SK-N-SH (cell line): ENCODE data around the gene CD244. TPM values are rescaled to one million over a fixed set of nuclear protein-coding genes. Genes with fewer than 3 reads are reported as not detected.

Source experiments
- CTCF ChIA-PET: fragments of 300-600, 350-600 bp; formaldehyde crosslinking; extraction: SDS; loops from one replicate; lab custom pipeline; 2021; lab: Yijun Ruan, JAX
- POLR2A ChIA-PET: fragments of 350-600 bp; sonication (Branson Sonifier 250); formaldehyde crosslinking; extraction: SDS; loops from one replicate; lab custom pipeline; 2020; ENCODE audit warnings: antibody characterized with exemption, inconsistent platforms; lab: Yijun Ruan, JAX
- DNase-seq: peaks from one replicate; pipeline ENCODE4 v3.0.0; 2012
- H2AFZ ChIP-seq: fragments of 200-600 bp; sonication (generic); 2 replicates; pipeline ENCODE4 v1.8.1; 2016; ENCODE audit warnings: antibody characterized with exemption, mild to moderate bottlenecking, low read depth
- H3F3A ChIP-seq: fragments of 200-600 bp; sonication (generic); replicated peaks from 2 replicates; pipeline ENCODE3; 2016; ENCODE audit warnings: antibody characterized with exemption, mild to moderate bottlenecking; ENCODE audit not compliant: insufficient read depth
- H3K27ac ChIP-seq, 2 experiments: fragments of 200-500 bp in 1 of 2; fragments of 200-600 bp in 1 of 2; sonication (Bioruptor generic) in 1 of 2; sonication (generic), shearing (Covaris generic) in 1 of 2; 2 replicates each; pipeline versions ENCODE4 v1.5.1 to v1.6.1; 2014 to 2016; ENCODE audit warnings: low read depth in 2 of 2, inconsistent platforms in 1 of 2, low read length in 1 of 2, mild to moderate bottlenecking in 1 of 2, mixed read lengths in 1 of 2
- H3K27me3 ChIP-seq: fragments of 200-600 bp; sonication (generic), shearing (Covaris generic); 2 replicates; pipeline ENCODE4 v1.6.1; 2016; ENCODE audit warnings: mixed run types; ENCODE audit not compliant: insufficient read depth
- H3K36me3 ChIP-seq, 2 experiments: fragments of 200-500 bp in 1 of 2; fragments of 200-600 bp in 1 of 2; sonication (Bioruptor generic) in 1 of 2; sonication (generic) in 1 of 2; replicated peaks in 1 of 2; 2 replicates each; pipeline versions ENCODE3 to v1.5.1; 2014 to 2016; ENCODE audit warnings: low read length in 1 of 2, mild to moderate bottlenecking in 1 of 2; ENCODE audit not compliant: insufficient read depth in 2 of 2, control insufficient read depth in 1 of 2
- H3K4me1 ChIP-seq, 2 experiments: fragments of 200-500 bp in 1 of 2; fragments of 200-600 bp in 1 of 2; sonication (Bioruptor generic) in 1 of 2; sonication (generic), shearing (Covaris generic) in 1 of 2; 2 replicates each; pipeline versions ENCODE4 v1.5.1 to v1.6.1; 2014 to 2016; ENCODE audit warnings: low read depth in 1 of 2, low read length in 1 of 2, mixed run types in 1 of 2; ENCODE audit not compliant: insufficient read depth in 2 of 2, control insufficient read depth in 1 of 2
- H3K4me2 ChIP-seq: fragments of 200-600 bp; sonication (generic), shearing (Covaris generic); 2 replicates; pipeline ENCODE4 v1.6.1; 2017; ENCODE audit warnings: mixed run types
- H3K4me3 ChIP-seq, 2 experiments: fragments of 200-500 bp in 1 of 2; fragments of 200-600 bp in 1 of 2; sonication (Bioruptor generic) in 1 of 2; sonication (generic), shearing (Covaris generic) in 1 of 2; 2 replicates each; pipeline versions ENCODE4 v1.5.1 to v1.8.1; 2014 to 2016; ENCODE audit warnings: low read depth in 2 of 2, inconsistent platforms in 1 of 2, low read length in 1 of 2, mild to moderate bottlenecking in 1 of 2, mixed read lengths in 1 of 2, moderate library complexity in 1 of 2
- H3K79me2 ChIP-seq: fragments of 200-600 bp; sonication (generic); 2 replicates; pipeline ENCODE4 v1.8.1; 2017; ENCODE audit warnings: mild to moderate bottlenecking; ENCODE audit not compliant: insufficient read depth
- H3K9ac ChIP-seq: fragments of 200-600 bp; sonication (generic); 2 replicates; pipeline ENCODE4 v1.6.1; 2017; ENCODE audit warnings: mixed run types
- H3K9me2 ChIP-seq: fragments of 200-600 bp; sonication (generic); 2 replicates; pipeline ENCODE4 v1.6.1; 2017; ENCODE audit warnings: mixed run types
- H3K9me3 ChIP-seq: fragments of 200-600 bp; sonication (generic); 2 replicates; pipeline ENCODE4 v1.6.1; 2017; ENCODE audit warnings: mixed run types, mild to moderate bottlenecking, moderate library complexity
- H4K20me1 ChIP-seq: fragments of 200-600 bp; sonication (generic); 2 replicates; pipeline ENCODE4 v1.6.1; 2017; ENCODE audit warnings: mild to moderate bottlenecking, mixed run types; ENCODE audit not compliant: insufficient read depth
- ELF1 ChIP-seq: IDR thresholded peaks from 2 replicates; pipeline ENCODE4 v1.4.0; 2012
- FOSL2 ChIP-seq: IDR thresholded peaks from 2 replicates; pipeline ENCODE4 v1.4.0; 2012; ENCODE audit warnings: low read depth, mild to moderate bottlenecking, moderate library complexity, borderline replicate concordance
- FOXJ3 ChIP-seq: sonication (generic); formaldehyde crosslinking; IDR thresholded peaks from 2 replicates; pipeline ENCODE4 v1.5.1; 2020; ENCODE audit warnings: mild to moderate bottlenecking, missing genetic modification reagents
- FOXM1 ChIP-seq: IDR thresholded peaks from 2 replicates; pipeline ENCODE4 v1.4.0; 2012; ENCODE audit warnings: low read depth, mild to moderate bottlenecking
- GABPA ChIP-seq: IDR thresholded peaks from 2 replicates; pipeline ENCODE4 v1.4.0; 2012; ENCODE audit warnings: low read depth, mild to moderate bottlenecking
- GATA2 ChIP-seq: sonication (generic); formaldehyde crosslinking; IDR thresholded peaks from 2 replicates; pipeline ENCODE4 v1.5.0; 2020; ENCODE audit warnings: mild to moderate bottlenecking, missing genetic modification reagents
- MEF2A ChIP-seq: IDR thresholded peaks from 2 replicates; pipeline ENCODE4 v1.4.0; 2012; ENCODE audit warnings: low read depth, borderline replicate concordance
- MXI1 ChIP-seq: IDR thresholded peaks from 2 replicates; pipeline ENCODE4 v1.6.1; 2012; ENCODE audit warnings: mild to moderate bottlenecking, low read depth, low read length, improper control_type of control experiment
- NRF1 ChIP-seq: IDR thresholded peaks from 2 replicates; pipeline ENCODE4 v1.6.1; 2012; ENCODE audit warnings: low read depth, mild to moderate bottlenecking, low read length
- POLR2AphosphoS5 ChIP-seq: IDR thresholded peaks from 2 replicates; pipeline ENCODE4 v1.6.1; 2012; ENCODE audit warnings: low read depth, low read length
- RAD21 ChIP-seq: IDR thresholded peaks from 2 replicates; pipeline ENCODE4 v1.6.1; 2012; ENCODE audit warnings: mild to moderate bottlenecking, low read length
- RXRA ChIP-seq: IDR thresholded peaks from 2 replicates; pipeline ENCODE4 v1.4.0; 2012; ENCODE audit warnings: low read depth, mild to moderate bottlenecking, borderline replicate concordance
- YY1 ChIP-seq: IDR thresholded peaks from 2 replicates; pipeline ENCODE4 v1.4.0; 2012; ENCODE audit warnings: low read depth, mild to moderate bottlenecking
- WGBS: methylation state at CpG from one replicate; pipeline ENCODE4 v1.1.6; 2017; ENCODE audit warnings: low lambda C conversion rate; 5-methylcytosine and 5-hydroxymethylcytosine counted together
- polyA plus RNA-seq, 3 experiments: library from polyadenylated mRNA; depleted of rRNA; stranded (reverse); fragments of >200 nt; gene quantifications; 2 replicates each; pipeline ENCODE4 v1.2.3, GENCODE V29; 2012
- TF ChIP-seq, protein P1 (sequence below): fragments of 150-350 bp; IDR thresholded peaks from 2 replicates; pipeline ENCODE4 v1.6.1; 2016; ENCODE audit warnings: mild to moderate bottlenecking, low read depth, low read length
- TF ChIP-seq, protein P2 (sequence below): IDR thresholded peaks from 2 replicates; pipeline ENCODE4 v1.4.0; 2012; ENCODE audit warnings: low read depth

Gene CD244
- polyA plus RNA-seq, 1 of the 3 experiments (the other 2 are of a cell fraction), result not detected

GRCh38 chr1:160863061-160863773, 530 bp upstream of the CD244 start:
- Histone ChIP-seq H3K79me2 (no peaks in the 10 kb centered on the region), H4K20me1 (no peaks in the 10 kb centered on the region), H3K9me2 (no peaks in the 10 kb centered on the region), H3K9ac (no peak overlapping the region), H3K9me3 (no peaks in the 10 kb centered on the region), H3K4me3 (no peak overlapping the region), H3K4me2 (no peak overlapping the region), H3K27ac (no peak overlapping the region), H3K27me3 (no peaks in the 10 kb centered on the region; the same call in 1 of the 2 replicates), H3K4me1 (no peaks in the 10 kb centered on the region), H2AFZ (no peak overlapping the region), H3F3A (no peaks in the 10 kb centered on the region), H3K36me3 (no peaks in the 10 kb centered on the region)
- ChIA-PET CTCF (no interaction called here), POLR2A (no interaction called here)
- no peak for TF ChIP-seq FOXJ3 (CRISPR knock-in tag)
- WGBS, result 15% methylated on average over 11 of the region's 11 CpGs
- DNase-seq, result no peak

- H4K20me1 ChIP-seq, result no peaks in the 10 kb centered on the region
- no peaks in the 10 kb centered on the region for H3K79me2 ChIP-seq
- H3K4me1 ChIP-seq, result no peaks in the 10 kb centered on the region
- TF ChIP-seq, protein P1, sequence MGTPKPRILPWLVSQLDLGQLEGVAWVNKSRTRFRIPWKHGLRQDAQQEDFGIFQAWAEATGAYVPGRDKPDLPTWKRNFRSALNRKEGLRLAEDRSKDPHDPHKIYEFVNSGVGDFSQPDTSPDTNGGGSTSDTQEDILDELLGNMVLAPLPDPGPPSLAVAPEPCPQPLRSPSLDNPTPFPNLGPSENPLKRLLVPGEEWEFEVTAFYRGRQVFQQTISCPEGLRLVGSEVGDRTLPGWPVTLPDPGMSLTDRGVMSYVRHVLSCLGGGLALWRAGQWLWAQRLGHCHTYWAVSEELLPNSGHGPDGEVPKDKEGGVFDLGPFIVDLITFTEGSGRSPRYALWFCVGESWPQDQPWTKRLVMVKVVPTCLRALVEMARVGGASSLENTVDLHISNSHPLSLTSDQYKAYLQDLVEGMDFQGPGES, result no peak
- TF ChIP-seq FOXM1 (no peak), FOSL2 (no peak), POLR2AphosphoS5 (no peak), MXI1 (no peak), ELF1 (no peak), RAD21 (no peak), NRF1 (no peak), YY1 (no peak), GATA2 (CRISPR knock-in tag) (no peak), MEF2A (no peak), GABPA (no peak), RXRA (no peak)
- TF ChIP-seq, protein P2, sequence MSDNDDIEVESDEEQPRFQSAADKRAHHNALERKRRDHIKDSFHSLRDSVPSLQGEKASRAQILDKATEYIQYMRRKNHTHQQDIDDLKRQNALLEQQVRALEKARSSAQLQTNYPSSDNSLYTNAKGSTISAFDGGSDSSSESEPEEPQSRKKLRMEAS, result no peak
- TF ChIP-seq, all 33 proteins: peak for 0
- Histone ChIP-seq H3K4me3 (no peak overlapping the region), H3F3A (no peaks in the 10 kb centered on the region), H3K36me3 (no peaks in the 10 kb centered on the region), H2AFZ (no peak overlapping the region), H3K9me2 (no peaks in the 10 kb centered on the region), H3K27ac (no peak overlapping the region), H3K27me3 (no peaks in the 10 kb centered on the region; the same call in 1 of the 2 replicates), H3K4me2 (no peak overlapping the region), H3K9ac (no peak overlapping the region), H3K9me3 (no peaks in the 10 kb centered on the region)
- POLR2A ChIA-PET, result no interaction called here
- CTCF ChIA-PET, result no interaction called here
- DNase-seq, result no peak
- WGBS, result 7% methylated on average over 5 of the region's 5 CpGs
Observed at GRCh38 chr1:160860840-160861505, 1.7 kb downstream of the CD244 start.
